ENCODE results near the gene EXOC2. TPM values are rescaled to one million over a fixed set of nuclear protein-coding genes. Genes with fewer than 3 reads are reported as not detected.

Gene EXOC2
- total RNA-seq, 1 donor from 2014 or later, result 44.4 TPM

- Histone ChIP-seq H3K4me3 (ENCODE audit: insufficient read depth, low read depth, low read length) (no peak overlapping the region), H4K20me1 (ENCODE audit: insufficient read depth, low read length) (peaks cover 26% of the 10 kb centered on the region), H3K4me1 (ENCODE audit: insufficient read depth, low read length) (no peaks in the 10 kb centered on the region), H3K79me2 (ENCODE audit: insufficient read depth, low read length) (peaks cover 3% of the 10 kb centered on the region), H3K9ac (ENCODE audit: low read length) (no peak overlapping the region), H3K27me3 (ENCODE audit: insufficient read depth, low read length) (no peaks in the 10 kb centered on the region), H2AFZ (ENCODE audit: low read depth, low read length) (no peak overlapping the region), H3K27ac (ENCODE audit: low read depth, low read length) (no peak overlapping the region), H3K9me3 (ENCODE audit: insufficient read depth, low read depth, low read length) (no peaks in the 10 kb centered on the region), H3K4me2 (ENCODE audit: low read length) (no peak overlapping the region), H3K36me3 (ENCODE audit: insufficient read depth, low read length) (no peaks in the 10 kb centered on the region)
- no peak for TF ChIP-seq EZH2 (IDR thresholded peaks at IDR 0.05; ENCODE audit: insufficient read depth, low read length)
- TF ChIP-seq CTCF (IDR thresholded peaks at IDR 0.05; ENCODE audit: insufficient read depth, low read depth, low read length), result no peak
- DNase-seq (ENCODE audit: low read depth) (no peak), FAIRE-seq (no peak)
- no peak overlapping the region for H3K27ac Mint-ChIP-seq (ENCODE audit: unreplicated experiment)
- H3K4me1 Mint-ChIP-seq (ENCODE audit: low read depth, unreplicated experiment), result peaks cover 5% of the 10 kb centered on the region
- H3K4me3 Mint-ChIP-seq (ENCODE audit: unreplicated experiment), result no peak overlapping the region
- H3K36me3 Mint-ChIP-seq (ENCODE audit: low read depth, unreplicated experiment), result peaks cover 11% of the 10 kb centered on the region
- H3K27me3 Mint-ChIP-seq (ENCODE audit: low read depth, unreplicated experiment), result no peaks in the 10 kb centered on the region
- no peaks in the 10 kb centered on the region for H3K9me3 Mint-ChIP-seq (ENCODE audit: unreplicated experiment)
Observed at GRCh38 chr6:620166-620565, 72.8 kb downstream of the EXOC2 start.

- H3K27ac ChIP-seq (ENCODE audit: low read depth, low read length), result no peak overlapping the region
- no peak for DNase-seq (ENCODE audit: low read depth)
- H3K4me1 ChIP-seq (ENCODE audit: insufficient read depth, low read length), result no peaks in the 10 kb centered on the region
- H3K4me3 Mint-ChIP-seq (ENCODE audit: unreplicated experiment), result no peak overlapping the region
- H3K27me3 ChIP-seq (ENCODE audit: insufficient read depth, low read length), result no peaks in the 10 kb centered on the region
- peaks cover 13% of the 10 kb centered on the region for H3K36me3 Mint-ChIP-seq (ENCODE audit: low read depth, unreplicated experiment)
- no peaks in the 10 kb centered on the region for H3K9me3 ChIP-seq (ENCODE audit: insufficient read depth, low read depth, low read length)
- H3K4me1 Mint-ChIP-seq (ENCODE audit: low read depth, unreplicated experiment), result no peaks in the 10 kb centered on the region
- H3K4me2 ChIP-seq (ENCODE audit: low read length), result no peak overlapping the region
- no peaks in the 10 kb centered on the region for H3K79me2 ChIP-seq (ENCODE audit: insufficient read depth, low read length)
- H3K27ac Mint-ChIP-seq (ENCODE audit: unreplicated experiment), result no peak overlapping the region
- no peaks in the 10 kb centered on the region for H3K9me3 Mint-ChIP-seq (ENCODE audit: unreplicated experiment)
- no peak overlapping the region for H3K9ac ChIP-seq (ENCODE audit: low read length)
- H3K4me3 ChIP-seq (ENCODE audit: insufficient read depth, low read depth, low read length), result no peak overlapping the region
- no peak for FAIRE-seq
- H2AFZ ChIP-seq (ENCODE audit: low read depth, low read length), result no peak overlapping the region
- H4K20me1 ChIP-seq (ENCODE audit: insufficient read depth, low read length), result peaks cover 13% of the 10 kb centered on the region
- TF ChIP-seq CTCF (IDR thresholded peaks at IDR 0.05; ENCODE audit: insufficient read depth, low read depth, low read length) (no peak), EZH2 (IDR thresholded peaks at IDR 0.05; ENCODE audit: insufficient read depth, low read length) (no peak)
- H3K36me3 ChIP-seq (ENCODE audit: insufficient read depth, low read length), result no peaks in the 10 kb centered on the region
- no peaks in the 10 kb centered on the region for H3K27me3 Mint-ChIP-seq (ENCODE audit: low read depth, unreplicated experiment)
Observed at GRCh38 chr6:617456-618100, 75.4 kb downstream of the EXOC2 start.

- H3K27ac ChIP-seq (ENCODE audit: low read depth, low read length), result no peak overlapping the region
- H3K4me3 Mint-ChIP-seq (ENCODE audit: unreplicated experiment), result no peak overlapping the region
- H3K4me1 ChIP-seq (ENCODE audit: insufficient read depth, low read length), result no peaks in the 10 kb centered on the region
- H3K9ac ChIP-seq (ENCODE audit: low read length), result no peak overlapping the region
- no peaks in the 10 kb centered on the region for H3K27me3 ChIP-seq (ENCODE audit: insufficient read depth, low read length)
- peaks cover 9% of the 10 kb centered on the region for H3K36me3 Mint-ChIP-seq (ENCODE audit: low read depth, unreplicated experiment)
- DNase-seq (ENCODE audit: low read depth) (no peak), FAIRE-seq (no peak)
- no peaks in the 10 kb centered on the region for H3K79me2 ChIP-seq (ENCODE audit: insufficient read depth, low read length)
- H2AFZ ChIP-seq (ENCODE audit: low read depth, low read length), result no peak overlapping the region
- H4K20me1 ChIP-seq (ENCODE audit: insufficient read depth, low read length), result no peaks in the 10 kb centered on the region
- H3K4me1 Mint-ChIP-seq (ENCODE audit: low read depth, unreplicated experiment), result peaks cover 5% of the 10 kb centered on the region
- no peaks in the 10 kb centered on the region for H3K9me3 ChIP-seq (ENCODE audit: insufficient read depth, low read depth, low read length)
- no peaks in the 10 kb centered on the region for H3K36me3 ChIP-seq (ENCODE audit: insufficient read depth, low read length)
- H3K4me2 ChIP-seq (ENCODE audit: low read length), result no peak overlapping the region
- no peaks in the 10 kb centered on the region for H3K9me3 Mint-ChIP-seq (ENCODE audit: unreplicated experiment)
- H3K27ac Mint-ChIP-seq (ENCODE audit: unreplicated experiment), result no peak overlapping the region
- no peak overlapping the region for H3K4me3 ChIP-seq (ENCODE audit: insufficient read depth, low read depth, low read length)
- TF ChIP-seq CTCF (IDR thresholded peaks at IDR 0.05; ENCODE audit: insufficient read depth, low read depth, low read length) (no peak), EZH2 (IDR thresholded peaks at IDR 0.05; ENCODE audit: insufficient read depth, low read length) (no peak)
- H3K27me3 Mint-ChIP-seq (ENCODE audit: low read depth, unreplicated experiment), result no peaks in the 10 kb centered on the region
Observed at GRCh38 chr6:613981-614380, 79.0 kb downstream of the EXOC2 start.
